Measurements from ENCODE around the gene ARMH1. TPM values are rescaled to one million over a fixed set of nuclear protein-coding genes. Genes with fewer than 3 reads are reported as not detected.

The ARMH1 gene
- total RNA-seq, 1 experiment from 2014 or later = 2.8 TPM

GRCh38 chr1:44724296-44724954 is 49.9 kb downstream of the ARMH1 start:
- in situ Hi-C loops (cut with HindIII; ENCODE audit: low pct_unique_long_range_greater_than_20kb, low sequenced_read_pairs) (no loop called here), intact Hi-C loops (cut with micrococcal nuclease; ENCODE audit: unreplicated experiment) (no loop called here)
- TF ChIP-seq SIN3A (IDR thresholded peaks at IDR 0.05; ENCODE audit: borderline replicate concordance, insufficient read depth, low read depth, low read length) (no peak), TCF7L2 (IDR thresholded peaks at IDR 0.05; ENCODE audit: low read depth, low read length) (no peak), POLR2AphosphoS5 (IDR thresholded peaks at IDR 0.05; ENCODE audit: low read depth, low read length) (no peak), CTCF (IDR thresholded peaks at IDR 0.05) (no peak), REST (IDR thresholded peaks at IDR 0.05; ENCODE audit: insufficient read depth in 1 of 2, low read depth in 2 of 2, low read length in 1 of 2) (no peak)
- no TSS peak for BruUV-seq (replicated peaks)
- ChIA-PET POLR2A (no interaction called here), CTCF (no interaction called here)
- DNase-seq (ENCODE audit: low read depth, low spot score) = no peak
- Histone ChIP-seq H3K27ac (ENCODE audit: low read length) (no peak overlapping the region), H3K36me3 (ENCODE audit: control insufficient read depth, insufficient read depth, low read length) (no peaks in the 10 kb centered on the region), H3K4me1 (ENCODE audit: control insufficient read depth, insufficient read depth, low read length) (peaks cover 7% of the 10 kb centered on the region), H3K9me3 (ENCODE audit: control insufficient read depth, insufficient read depth, low read depth, low read length) (no peaks in the 10 kb centered on the region), H3K27me3 (ENCODE audit: control insufficient read depth, insufficient read depth, low read length) (no peaks in the 10 kb centered on the region), H3K4me3 (ENCODE audit: low read depth in 2 of 2, low read length in 2 of 2) (no peak overlapping the region)
- no peak for ATAC-seq

- POLR2A ChIA-PET = no interaction called here
- no TSS peak for BruUV-seq (replicated peaks)
- in situ Hi-C loops (cut with HindIII; ENCODE audit: low pct_unique_long_range_greater_than_20kb, low sequenced_read_pairs) = no loop called here
Observed at GRCh38 chr1:44724955-44725698, 50.6 kb downstream of the ARMH1 start.

More at GRCh38 chr1:44724955-44725698, 50.6 kb downstream of the ARMH1 start:
- Histone ChIP-seq H3K4me1 (ENCODE audit: control insufficient read depth, insufficient read depth, low read length) (peaks cover 7% of the 10 kb centered on the region), H3K9me3 (ENCODE audit: control insufficient read depth, insufficient read depth, low read depth, low read length) (no peaks in the 10 kb centered on the region), H3K27me3 (ENCODE audit: control insufficient read depth, insufficient read depth, low read length) (no peaks in the 10 kb centered on the region), H3K36me3 (ENCODE audit: control insufficient read depth, insufficient read depth, low read length) (no peaks in the 10 kb centered on the region), H3K27ac (ENCODE audit: low read length) (no peak overlapping the region), H3K4me3 (ENCODE audit: low read depth in 2 of 2, low read length in 2 of 2) (no peak overlapping the region)
- intact Hi-C loops (cut with micrococcal nuclease; ENCODE audit: unreplicated experiment) = no loop called here
- no peak for DNase-seq (ENCODE audit: low read depth, low spot score)
- TF ChIP-seq SIN3A (IDR thresholded peaks at IDR 0.05; ENCODE audit: borderline replicate concordance, insufficient read depth, low read depth, low read length) (no peak), REST (IDR thresholded peaks at IDR 0.05; ENCODE audit: insufficient read depth in 1 of 2, low read depth in 2 of 2, low read length in 1 of 2) (no peak), TCF7L2 (IDR thresholded peaks at IDR 0.05; ENCODE audit: low read depth, low read length) (no peak), CTCF (IDR thresholded peaks at IDR 0.05) (no peak), POLR2AphosphoS5 (IDR thresholded peaks at IDR 0.05; ENCODE audit: low read depth, low read length) (no peak)
- CTCF ChIA-PET = no interaction called here
- ATAC-seq = no peak
